IPS-18c (cell line): ENCODE results near the gene MORN1.

Experiments used
- H3K4me3 ChIP-seq: 2 replicates; pipeline ENCODE4 v1.7.0; 2013; ENCODE audit warnings: low read depth, mild to moderate bottlenecking, low read length, moderate library complexity; ENCODE audit not compliant: insufficient read depth
- H3K9me3 ChIP-seq: one replicate; pipeline ENCODE4 v1.6.1; 2013; ENCODE audit warnings: mild to moderate bottlenecking, low read length, moderate library complexity; ENCODE audit not compliant: control insufficient read depth, insufficient read depth

The MORN1 gene

DNA sequence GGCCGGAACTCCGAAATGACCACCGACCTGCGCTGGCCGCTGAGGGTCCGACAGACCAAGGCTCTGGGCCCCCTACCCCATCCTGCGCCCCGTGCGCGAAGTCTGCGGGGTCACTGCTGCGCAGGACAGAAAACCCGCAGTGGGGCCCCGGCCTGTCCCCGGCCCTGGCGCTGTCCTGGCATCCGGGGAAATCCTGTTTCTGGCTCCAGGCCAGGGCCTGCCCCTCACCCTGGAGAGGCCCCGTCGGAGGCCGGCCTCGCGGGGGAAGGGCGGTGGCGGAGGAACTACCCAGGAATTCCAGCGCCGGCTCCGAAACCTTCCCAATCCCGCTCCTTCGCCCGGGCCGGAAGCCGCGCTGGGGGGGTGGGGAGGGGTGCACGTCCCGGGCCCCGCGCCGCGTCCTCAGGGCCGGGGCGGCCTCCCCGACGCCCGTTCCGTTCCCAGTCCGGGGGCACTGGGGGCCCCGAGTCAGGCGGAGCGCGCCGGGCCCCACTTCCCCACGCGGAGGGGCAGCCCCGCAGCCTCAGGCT is 77.0 kb downstream of the MORN1 start:
- Histone ChIP-seq H3K4me3 (peak overlapping the region; percentile 49), H3K9me3 (no peaks in the 10 kb centered on the region)

- H3K4me3 ChIP-seq: peak overlapping the region; percentile 49
- H3K9me3 ChIP-seq: no peaks in the 10 kb centered on the region
Measured at GRCh38 chr1:2313651-2314261, 77.6 kb downstream of the MORN1 start.

- no peaks in the 10 kb centered on the region for H3K9me3 ChIP-seq
- H3K4me3 ChIP-seq: no peak overlapping the region
Measured at GRCh38 chr1:2312515-2313301, 78.6 kb downstream of the MORN1 start.

GRCh38 chr1:2312160-2312514 is 79.2 kb downstream of the MORN1 start:
- Histone ChIP-seq H3K4me3 (no peak overlapping the region), H3K9me3 (no peaks in the 10 kb centered on the region)

DNA sequence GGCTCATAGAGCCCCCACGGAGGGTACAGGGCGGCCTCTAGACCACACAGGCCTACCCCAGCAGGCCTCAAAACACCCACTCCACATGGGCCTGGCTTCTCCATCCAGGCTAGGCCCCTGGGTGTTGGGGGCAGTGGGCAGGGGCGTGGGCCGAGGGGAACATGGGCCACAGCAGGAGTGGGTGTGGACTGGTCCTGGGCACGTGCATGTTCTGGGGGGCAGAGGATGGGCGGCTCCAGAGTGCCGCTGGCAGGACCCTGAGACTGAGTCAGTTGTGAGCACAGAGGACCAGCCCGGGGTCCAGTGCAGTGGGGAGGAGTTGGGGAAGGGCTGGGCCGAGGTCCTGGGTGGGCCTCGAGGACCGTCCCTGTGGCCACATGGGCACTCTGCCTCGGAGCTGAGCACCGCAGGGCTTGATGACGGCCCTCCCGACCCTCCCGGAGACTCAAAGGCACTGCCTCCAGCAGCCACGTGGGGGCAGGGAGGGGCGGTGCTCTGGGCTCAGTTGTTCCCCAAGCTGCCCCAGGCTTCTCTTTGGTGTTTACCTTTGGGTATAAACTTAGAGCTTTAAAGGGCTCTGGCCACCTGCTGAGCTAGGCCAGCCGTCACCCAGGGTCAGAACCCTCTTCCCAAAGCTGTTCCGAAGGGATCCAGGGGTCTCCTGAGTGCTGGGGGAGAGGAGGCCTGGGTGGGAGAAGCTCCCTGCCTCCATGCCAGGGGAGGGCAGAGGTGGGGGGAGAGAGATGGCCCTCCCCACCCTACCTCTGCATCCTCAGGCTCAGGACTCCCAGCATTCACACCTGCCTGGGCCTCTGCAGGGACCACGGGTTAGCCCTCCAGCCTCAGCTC is 79.9 kb downstream of the MORN1 start:
- Histone ChIP-seq H3K4me3 (no peak overlapping the region), H3K9me3 (no peaks in the 10 kb centered on the region)

DNA sequence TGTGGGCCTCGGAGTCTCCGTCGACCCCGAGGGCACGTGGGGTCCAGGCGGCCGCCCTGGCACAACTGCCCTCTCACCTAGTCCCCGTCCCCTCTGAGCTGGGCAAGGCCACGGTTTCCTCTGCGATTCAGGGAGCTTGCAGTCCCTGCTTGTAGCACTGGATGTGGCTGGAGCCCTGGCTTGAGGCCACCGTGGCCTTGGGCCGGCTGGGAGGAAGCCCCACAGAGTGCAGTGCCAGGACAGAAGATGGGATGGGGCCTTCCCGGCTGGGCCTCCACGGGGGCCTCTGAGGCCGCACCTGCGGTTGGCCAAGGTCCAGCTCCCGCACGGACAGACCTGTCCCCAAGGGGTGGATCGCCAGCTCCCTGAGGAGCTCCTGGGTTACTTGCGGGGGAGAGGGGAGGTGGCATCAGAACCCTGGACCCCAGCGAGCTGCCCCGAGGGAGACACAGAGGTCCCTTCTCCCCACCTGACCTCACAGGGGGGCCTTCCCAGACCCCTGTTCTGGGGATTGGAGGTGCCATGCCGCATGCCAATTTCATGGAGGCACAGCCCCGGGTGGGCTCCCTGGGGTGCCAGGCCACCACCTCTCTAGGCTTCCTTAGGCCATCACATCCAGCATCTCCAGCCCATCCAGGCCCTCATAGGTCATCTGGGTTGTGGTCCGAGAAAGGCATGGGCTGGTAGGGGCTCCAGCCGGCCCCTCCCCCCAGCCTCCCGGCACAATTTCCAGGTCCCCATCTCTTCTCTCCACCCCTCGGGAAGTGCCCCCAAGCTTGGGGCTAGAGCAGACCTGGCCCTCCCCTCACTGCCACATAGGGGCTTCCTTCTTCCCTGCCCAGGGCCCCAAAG is 80.8 kb downstream of the MORN1 start:
- no peaks in the 10 kb centered on the region for H3K9me3 ChIP-seq
- H3K4me3 ChIP-seq: no peak overlapping the region

DNA sequence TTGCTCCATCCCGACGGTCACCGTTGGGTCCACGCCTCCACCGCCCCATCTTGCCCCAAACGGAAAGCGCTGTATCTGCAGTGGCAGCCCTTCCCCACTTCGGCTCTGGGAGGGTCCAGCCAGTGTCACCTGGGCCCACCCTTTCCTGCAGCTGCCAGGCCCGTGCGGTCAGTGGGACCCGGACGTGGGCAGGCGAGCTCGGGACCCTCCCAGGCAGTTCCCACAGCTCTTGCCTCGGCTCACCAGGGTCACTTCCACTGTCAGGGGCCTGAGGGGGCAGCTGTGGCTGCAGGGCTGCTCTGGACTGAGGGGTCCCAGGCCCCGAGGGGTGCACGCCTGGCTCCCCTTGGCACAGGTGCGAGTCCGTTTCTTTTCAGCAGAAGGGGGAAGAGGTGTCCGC is 82.5 kb downstream of the MORN1 start:
- no peaks in the 10 kb centered on the region for H3K9me3 ChIP-seq
- no peak overlapping the region for H3K4me3 ChIP-seq

- H3K9me3 ChIP-seq: no peaks in the 10 kb centered on the region
Measured at GRCh38 chr1:2307972-2308371, 83.4 kb downstream of the MORN1 start.

GRCh38 chr1:2307064-2307605 is 84.2 kb downstream of the MORN1 start:
- Histone ChIP-seq H3K4me3 (no peak overlapping the region), H3K9me3 (no peaks in the 10 kb centered on the region)

More at GRCh38 chr1:2307972-2308371, 83.4 kb downstream of the MORN1 start:
- no peak overlapping the region for H3K4me3 ChIP-seq

GRCh38 chr1:2306151-2306978 is 85.0 kb downstream of the MORN1 start:
- no peaks in the 10 kb centered on the region for H3K9me3 ChIP-seq
- H3K4me3 ChIP-seq: no peak overlapping the region

GRCh38 chr1:2304921-2305681 is 86.3 kb downstream of the MORN1 start:
- H3K4me3 ChIP-seq: no peak overlapping the region
- no peaks in the 10 kb centered on the region for H3K9me3 ChIP-seq

DNA sequence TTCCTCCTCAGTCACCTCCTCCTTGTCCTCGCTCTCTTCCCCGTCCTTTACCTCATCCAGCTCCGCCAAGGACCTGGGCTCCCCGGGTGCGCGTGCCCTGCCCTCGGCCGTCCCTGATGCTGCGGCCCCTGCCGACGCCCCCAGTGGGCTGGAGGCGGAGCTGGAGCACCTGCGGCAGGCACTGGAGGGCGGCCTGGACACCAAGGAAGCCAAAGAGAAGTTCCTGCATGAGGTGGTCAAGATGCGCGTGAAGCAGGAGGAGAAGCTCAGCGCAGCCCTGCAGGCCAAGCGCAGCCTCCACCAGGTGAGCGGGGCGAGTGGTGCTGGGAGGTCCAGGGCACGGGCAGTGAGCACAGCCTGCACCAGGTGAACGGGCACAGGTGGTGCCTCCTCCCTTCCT is 87.1 kb downstream of the MORN1 start:
- Histone ChIP-seq H3K4me3 (no peak overlapping the region), H3K9me3 (no peaks in the 10 kb centered on the region)

DNA sequence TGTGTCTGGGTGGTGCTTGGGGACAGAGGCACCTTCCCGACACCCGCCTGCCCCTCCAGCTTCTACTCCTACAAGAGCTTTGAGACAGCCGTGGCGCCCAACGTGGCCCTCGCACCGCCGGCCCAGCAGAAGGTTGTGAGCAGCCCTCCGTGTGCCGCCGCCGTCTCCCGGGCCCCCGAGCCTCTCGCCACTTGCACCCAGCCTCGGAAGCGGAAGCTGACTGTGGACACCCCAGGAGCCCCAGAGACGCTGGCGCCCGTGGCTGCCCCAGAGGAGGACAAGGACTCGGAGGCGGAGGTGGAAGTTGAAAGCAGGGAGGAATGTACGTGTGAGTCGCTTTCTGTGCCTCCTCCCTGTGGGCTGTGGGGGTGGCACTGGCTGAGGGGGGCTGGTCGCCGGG is 87.6 kb downstream of the MORN1 start:
- H3K4me3 ChIP-seq: no peak overlapping the region
- no peaks in the 10 kb centered on the region for H3K9me3 ChIP-seq

GRCh38 chr1:2303016-2303775 is 88.2 kb downstream of the MORN1 start:
- H3K4me3 ChIP-seq: no peak overlapping the region
- H3K9me3 ChIP-seq: no peaks in the 10 kb centered on the region
